ENCODE measurements around the gene SLC22A7.
"Not testable (repeated sequence)": the region's sequence is repeated elsewhere in the genome, so short reads cannot be mapped to it uniquely, and the experiment has no call there.

Gene SLC22A7

GRCh38 chr6:43347444-43347843 is 49.4 kb downstream of the SLC22A7 start:
- no peak for DNase-seq

DNA sequence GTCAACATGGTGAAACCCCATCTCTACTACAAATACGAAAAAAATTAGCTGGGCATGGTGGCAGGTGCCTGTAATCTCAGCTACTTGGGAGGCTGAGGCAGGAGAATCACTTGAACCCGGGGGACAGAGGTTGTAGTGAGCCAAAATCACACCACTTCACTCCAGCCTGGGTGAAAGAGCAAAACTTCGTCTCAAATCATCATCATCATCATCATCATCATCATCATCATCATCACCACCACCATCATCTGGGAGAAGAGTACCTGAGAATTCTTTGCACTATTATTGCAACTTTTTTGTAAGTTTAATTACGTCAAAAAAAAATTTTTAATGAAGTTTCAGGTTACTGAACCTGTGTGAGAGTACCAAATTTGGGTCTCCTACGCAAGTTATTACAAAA is 53.9 kb downstream of the SLC22A7 start:
- DNase-seq: not testable (repeated sequence)
